Measurements from ENCODE around the gene RXRA. TPM values are rescaled to one million over a fixed set of nuclear protein-coding genes. Genes with fewer than 3 reads are reported as not detected.

The RXRA gene
- total and polyA plus RNA-seq, 2 of the 13 experiments (the other 11 are each of a cell fraction or from before 2014, with no cell fraction given): 18.9 to 29.2 TPM

DNA sequence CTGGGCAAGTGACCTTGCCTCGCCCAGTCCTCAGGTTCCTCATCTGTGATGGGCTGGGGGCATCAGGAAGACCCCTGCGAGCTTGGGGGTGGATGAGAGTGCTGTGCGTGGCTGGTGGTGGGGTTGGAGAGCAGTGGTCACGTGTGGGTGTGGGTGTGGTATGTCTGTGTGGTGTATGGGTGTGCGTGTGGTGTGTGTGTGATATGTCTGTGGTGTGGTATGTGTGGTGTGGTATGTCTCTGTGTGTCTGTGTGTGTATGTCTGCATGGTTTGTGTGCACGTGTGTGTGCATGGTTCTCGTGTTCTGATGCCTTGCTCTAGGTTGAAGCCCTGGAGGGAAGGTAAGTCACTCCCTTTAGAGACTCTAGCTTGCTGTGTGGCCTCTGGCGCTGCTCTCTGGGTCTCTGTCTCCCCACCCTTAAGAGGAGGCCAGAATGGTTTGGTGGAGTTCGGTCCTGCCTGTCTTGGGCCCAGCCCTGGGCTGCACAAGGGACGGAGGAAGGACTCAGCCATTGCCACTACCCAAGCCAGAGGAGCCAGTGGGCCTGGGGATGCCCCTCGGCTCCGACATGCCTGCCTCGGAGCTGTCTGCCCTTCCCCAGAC, 87.0 kb downstream of the RXRA start:
- Histone ChIP-seq H4K20me1 (ENCODE audit: insufficient read depth, low read length) (peaks cover 12% of the 10 kb centered on the region; the same call in 1 of the 2 replicates), H2AFZ (ENCODE audit: low read length) (no peak overlapping the region), H3K79me2 (ENCODE audit: insufficient read depth, low read length) (no peaks in the 10 kb centered on the region), H3K27me3 (ENCODE audit: control insufficient read depth in 1 of 2, insufficient read depth in 2 of 2, low read length in 2 of 2) (no peaks in the 10 kb centered on the region), H3K4me2 (ENCODE audit: low read depth, low read length) (no peak overlapping the region), H3K9me3 (ENCODE audit: low read length) (no peaks in the 10 kb centered on the region), H3K4me1 (ENCODE audit: insufficient read depth, low read length) (no peaks in the 10 kb centered on the region), H3K36me3 (replicated peaks in 1 of 2; ENCODE audit: control insufficient read depth in 1 of 2, insufficient read depth in 2 of 2, low read length in 2 of 2) (peaks cover 15 to 42% of the 10 kb centered on the region in 2 experiments; a peak in 4 of 5 replicates), H3K27ac (ENCODE audit: extremely low read length, insufficient read depth, low read length) (no peak overlapping the region), H3K9ac (ENCODE audit: insufficient read depth, low read depth, low read length) (no peak overlapping the region), H3K4me3 (replicated peaks in 1 of 3; ENCODE audit: insufficient read depth in 1 of 3, low read depth in 2 of 3, low read length in 3 of 3) (no peak overlapping the region)
- DNase-seq (ENCODE audit: low spot score) (no peak), FAIRE-seq (no peak), ATAC-seq (no peak)
- ChIA-PET CTCF (ENCODE audit: low intra/inter-chr PET ratio, low total read pairs) (no interaction called here), POLR2A (no interaction called here)
- WGBS (ENCODE audit: low lambda C conversion rate): 99% methylated on average over 7 of the region's 13 CpGs
- in situ Hi-C loops (cut with HindIII; ENCODE audit: extremely low pct_ligation_motif_present, low pct_unique_long_range_greater_than_20kb): no loop called here
- TF ChIP-seq MAFF (IDR thresholded peaks at IDR 0.05; ENCODE audit: low read depth, low read length): no peak
- TF ChIP-seq ZNF17 (CRISPR knock-in tag; IDR thresholded peaks at IDR 0.05): no peak
- TF ChIP-seq KLF11 (CRISPR knock-in tag; IDR thresholded peaks at IDR 0.05): no peak
- TF ChIP-seq YEATS2 (CRISPR knock-in tag; IDR thresholded peaks at IDR 0.05; ENCODE audit: borderline replicate concordance): no peak
- no peak for TF ChIP-seq SMAD3 (CRISPR knock-in tag; IDR thresholded peaks at IDR 0.05)
- TF ChIP-seq TRIM24 (CRISPR knock-in tag; IDR thresholded peaks at IDR 0.05): no peak
- TF ChIP-seq GLI4 (CRISPR knock-in tag; IDR thresholded peaks at IDR 0.05; ENCODE audit: borderline replicate concordance): no peak
- no peak for TF ChIP-seq FUBP1 (CRISPR knock-in tag; IDR thresholded peaks at IDR 0.05; ENCODE audit: borderline replicate concordance)
- intact Hi-C loops (cut with micrococcal nuclease; ENCODE audit: unreplicated experiment): no loop called here
- BruUV-seq (replicated peaks): no TSS peak
